ENCODE measurements around the gene TMEM256.

TMEM256 gene

GRCh38 chr17:7409716-7410115, 5.8 kb upstream of the TMEM256 start:
- FAIRE-seq = no peak
- no peak for DNase-seq (ENCODE audit: insufficient read length, low spot score)

- no peak for FAIRE-seq
- no peak for DNase-seq (ENCODE audit: insufficient read length, low spot score)
These were observed 5.0 kb upstream of the TMEM256 start for GRCh38 chr17:7408863-7409262.

DNA sequence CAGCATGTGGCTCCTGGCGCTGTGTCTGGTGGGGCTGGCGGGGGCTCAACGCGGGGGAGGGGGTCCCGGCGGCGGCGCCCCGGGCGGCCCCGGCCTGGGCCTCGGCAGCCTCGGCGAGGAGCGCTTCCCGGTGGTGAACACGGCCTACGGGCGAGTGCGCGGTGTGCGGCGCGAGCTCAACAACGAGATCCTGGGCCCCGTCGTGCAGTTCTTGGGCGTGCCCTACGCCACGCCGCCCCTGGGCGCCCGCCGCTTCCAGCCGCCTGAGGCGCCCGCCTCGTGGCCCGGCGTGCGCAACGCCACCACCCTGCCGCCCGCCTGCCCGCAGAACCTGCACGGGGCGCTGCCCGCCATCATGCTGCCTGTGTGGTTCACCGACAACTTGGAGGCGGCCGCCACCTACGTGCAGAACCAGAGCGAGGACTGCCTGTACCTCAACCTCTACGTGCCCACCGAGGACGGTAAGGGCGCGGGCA, 4.4 kb upstream of the TMEM256 start:
- FAIRE-seq = no peak
- DNase-seq (ENCODE audit: insufficient read length, low spot score) = no peak

DNA sequence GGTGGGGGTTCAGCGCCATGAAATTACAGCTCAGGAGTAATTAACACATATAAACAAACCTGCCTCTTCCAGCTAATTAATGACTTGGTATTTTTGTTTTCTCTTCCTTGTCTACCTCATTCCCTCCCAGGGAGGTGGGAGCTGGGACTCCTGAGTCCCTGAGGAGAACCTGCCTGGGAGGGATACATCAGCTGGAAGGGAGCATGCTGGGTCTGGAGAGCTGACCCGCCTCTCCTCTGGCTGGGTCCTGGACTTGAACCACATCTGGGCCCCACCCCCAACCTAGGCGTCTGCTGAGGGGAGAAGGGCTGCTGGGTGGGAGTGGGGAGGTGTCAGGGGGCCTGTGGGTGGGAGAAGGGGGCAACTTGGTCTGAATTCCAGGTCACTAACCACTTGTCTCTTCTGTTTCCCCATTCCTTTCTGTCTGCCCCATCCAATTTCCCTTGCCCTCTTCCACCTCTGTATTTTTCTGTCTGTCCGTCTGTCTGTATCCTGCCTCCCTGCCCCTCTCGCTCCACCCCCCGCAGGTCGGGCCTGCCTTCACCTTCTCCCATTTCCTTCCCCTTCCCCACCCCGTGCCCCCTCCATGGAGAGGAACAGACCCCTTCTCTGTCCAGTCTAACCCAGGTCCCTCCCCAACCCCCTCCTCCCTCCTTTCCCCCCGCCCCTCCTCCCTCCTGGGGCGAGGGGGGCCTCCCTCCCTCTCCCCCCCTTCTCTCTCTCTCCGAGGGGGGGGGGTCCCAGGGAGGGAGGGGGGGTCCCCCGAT, 3.8 kb upstream of the TMEM256 start, which contains the start of gene NLGN2:
NLGN2 (plus strand) TSS at position 361 of the 767 bp plus-strand sequence. CDS start 411 bp downstream, outside the sequence.
- no peak for DNase-seq (ENCODE audit: insufficient read length, low spot score)
- no peak for FAIRE-seq

DNA sequence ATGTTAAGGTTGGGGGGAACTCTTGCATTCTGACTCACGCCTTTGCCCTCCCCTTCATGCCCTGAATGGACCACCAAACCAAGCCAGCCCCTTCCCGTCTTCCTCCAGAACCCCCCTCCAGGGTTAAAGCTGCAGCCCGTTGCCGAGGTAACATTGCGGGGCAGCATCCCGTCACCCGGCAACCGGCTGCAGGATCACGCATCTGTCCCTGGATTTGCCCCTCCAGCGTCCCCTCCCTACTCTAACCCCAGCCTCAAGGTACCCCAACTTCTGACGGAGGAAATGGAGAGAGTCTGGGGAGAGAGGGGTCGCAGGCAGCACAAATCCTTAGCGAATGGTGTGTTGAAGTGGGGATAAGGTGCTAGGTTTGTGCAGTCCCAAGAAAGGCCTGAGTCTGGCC, 3.2 kb upstream of the TMEM256 start:
- DNase-seq (ENCODE audit: insufficient read length, low spot score) = no peak
- no peak for FAIRE-seq

- FAIRE-seq (no peak), DNase-seq (ENCODE audit: insufficient read length, low spot score) (no peak)
These were observed 2.4 kb upstream of the TMEM256 start for GRCh38 chr17:7406235-7406825.

GRCh38 chr17:7405350-7406234, 1.7 kb upstream of the TMEM256 start:
- DNase-seq (ENCODE audit: insufficient read length, low spot score) (no peak), FAIRE-seq (no peak)

DNA sequence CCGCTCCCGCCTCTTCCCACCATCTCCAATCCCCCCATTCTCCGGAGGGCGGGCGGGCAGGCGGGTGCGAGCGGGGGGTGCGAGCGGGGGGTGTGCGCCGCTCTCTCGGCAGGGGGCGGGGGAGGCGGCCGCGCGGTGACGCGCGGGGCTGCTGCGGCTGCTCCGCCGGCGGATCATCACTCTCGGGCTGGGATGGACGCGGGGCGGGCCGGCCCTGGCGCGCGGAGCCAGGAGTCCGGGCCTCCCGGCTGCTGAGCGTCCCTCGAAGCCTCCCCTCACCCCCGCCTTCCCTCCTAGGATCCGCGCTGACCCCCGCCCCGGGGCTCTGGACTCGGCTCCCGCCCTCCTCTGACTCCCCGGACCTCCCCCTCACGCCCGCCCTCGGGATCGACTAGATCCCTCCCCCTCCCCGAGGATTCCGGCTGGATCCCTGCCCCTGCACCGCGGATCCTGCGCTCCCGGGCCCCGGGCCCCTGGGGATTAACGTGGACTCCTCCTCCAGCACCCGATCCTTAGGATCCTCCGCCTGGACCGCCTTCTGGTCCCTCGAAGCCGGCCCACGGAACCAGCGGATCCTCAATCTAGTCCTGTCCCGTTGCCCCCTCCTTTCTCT, 946 bp upstream of the TMEM256 start:
- FAIRE-seq (no peak), DNase-seq (ENCODE audit: insufficient read length, low spot score) (peak; percentile 81)

- no peak for FAIRE-seq
- DNase-seq (ENCODE audit: insufficient read length, low spot score) = peak; percentile 85
These were observed 245 bp downstream of the TMEM256 start for GRCh38 chr17:7403727-7403976.

DNA sequence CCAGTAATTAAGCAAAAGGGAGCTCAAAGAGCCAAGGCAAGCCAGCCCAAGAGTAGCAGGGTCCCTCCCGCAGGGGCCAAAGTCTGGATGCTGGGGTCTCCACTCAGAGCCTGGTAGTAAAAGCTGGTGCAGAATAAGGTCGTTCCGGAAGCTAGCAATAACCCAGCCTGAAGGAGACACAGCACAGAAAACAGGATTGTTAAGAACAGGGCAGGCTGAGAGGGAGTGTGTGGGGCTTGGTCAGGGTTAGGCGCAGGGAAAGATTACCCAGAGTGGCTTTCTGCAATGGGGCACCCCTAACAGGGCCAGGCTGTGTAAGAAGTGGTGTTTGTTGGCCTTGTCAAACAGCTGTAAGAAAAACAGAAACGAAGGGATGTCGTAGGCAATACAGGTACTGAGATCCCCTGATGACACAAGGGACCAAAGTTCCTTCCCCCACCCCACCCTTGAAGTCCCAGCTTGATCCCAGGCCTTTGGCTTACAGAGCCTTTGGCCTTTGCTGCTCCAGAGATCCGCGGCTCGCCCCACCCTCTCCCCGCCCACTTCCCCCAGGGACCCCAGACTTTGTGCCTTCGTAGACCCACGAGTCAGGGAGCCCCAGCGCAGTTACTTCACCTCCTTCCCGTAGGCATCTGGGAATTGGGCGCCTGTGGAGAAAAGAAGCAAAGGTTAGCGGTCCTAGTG, 712 bp downstream of the TMEM256 start:
- FAIRE-seq (peak; percentile 9), DNase-seq (ENCODE audit: insufficient read length, low spot score) (no peak)

- no peak for FAIRE-seq
- DNase-seq (ENCODE audit: insufficient read length, low spot score) = no peak
These were observed 5.3 kb downstream of the TMEM256 start for GRCh38 chr17:7398612-7399011.

DNA sequence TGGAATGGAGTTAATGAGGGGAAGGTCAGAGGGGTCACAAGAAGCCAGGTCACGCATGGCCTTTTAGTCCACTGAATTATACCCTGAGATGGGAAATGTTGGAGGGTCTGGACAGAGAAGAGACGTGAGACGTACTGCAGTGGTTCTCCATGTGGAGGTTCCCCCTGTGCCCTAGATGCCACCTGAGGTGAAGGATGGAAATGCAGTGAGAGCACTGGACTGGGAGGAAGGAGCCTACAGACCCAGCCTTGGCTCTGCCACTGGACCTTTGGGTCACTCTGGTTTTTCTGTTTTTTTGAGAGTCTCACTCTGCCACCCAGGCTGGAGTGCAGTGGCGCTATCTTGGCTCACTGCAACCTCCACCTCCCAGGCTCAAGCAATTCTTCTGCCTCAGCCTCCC, 7.8 kb downstream of the TMEM256 start:
- DNase-seq (ENCODE audit: insufficient read length, low spot score) (no peak), FAIRE-seq (no peak)

DNA sequence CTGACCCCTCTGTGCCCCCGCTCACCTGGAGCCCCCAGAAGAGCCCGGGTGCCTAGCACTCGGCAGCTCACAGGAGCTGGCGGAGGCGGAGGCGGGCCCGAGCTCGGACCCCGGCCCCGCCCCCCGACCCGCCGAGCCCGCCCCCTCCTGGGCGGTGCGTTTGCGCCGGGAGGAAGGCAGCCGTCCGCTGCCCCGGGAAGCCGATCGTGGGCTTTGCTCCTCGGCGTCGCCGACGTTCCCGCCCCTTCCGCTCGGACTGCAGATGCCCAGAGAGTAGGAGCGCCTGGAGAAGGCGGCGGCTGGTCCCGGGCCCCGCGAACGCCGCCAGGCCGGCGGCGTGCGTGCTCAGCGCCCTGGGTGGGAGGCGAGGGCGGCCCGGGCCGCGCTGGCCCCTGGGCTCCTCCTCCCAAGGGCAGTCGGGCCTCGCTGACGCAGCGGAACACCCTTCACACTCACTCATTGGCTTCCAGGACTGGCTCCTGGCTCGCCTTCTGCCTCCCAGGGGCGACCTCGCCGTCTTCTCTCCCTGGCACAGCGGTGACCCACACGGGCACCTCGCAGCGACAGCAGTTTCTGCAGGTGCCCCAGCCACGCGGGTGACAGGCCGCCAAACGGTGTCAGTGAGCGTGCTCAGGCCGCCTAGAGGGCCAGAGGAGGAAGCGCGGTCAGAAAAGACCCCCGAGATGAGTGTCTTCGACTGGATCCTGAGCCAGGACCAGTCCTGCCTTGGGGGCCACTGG, 9.3 kb downstream of the TMEM256 start, which contains the start of gene PLSCR3:
PLSCR3 (minus strand) TSS at position 74 of the 740 bp plus-strand sequence. CDS start 415 bp downstream, outside the sequence.
- peak; percentile 93 for DNase-seq (ENCODE audit: insufficient read length, low spot score)
- peak; percentile 95 for FAIRE-seq

- DNase-seq (ENCODE audit: insufficient read length, low spot score) (peak; percentile 41), FAIRE-seq (peak; percentile 73)
These were observed 10.1 kb downstream of the TMEM256 start for GRCh38 chr17:7393613-7394451.

DNA sequence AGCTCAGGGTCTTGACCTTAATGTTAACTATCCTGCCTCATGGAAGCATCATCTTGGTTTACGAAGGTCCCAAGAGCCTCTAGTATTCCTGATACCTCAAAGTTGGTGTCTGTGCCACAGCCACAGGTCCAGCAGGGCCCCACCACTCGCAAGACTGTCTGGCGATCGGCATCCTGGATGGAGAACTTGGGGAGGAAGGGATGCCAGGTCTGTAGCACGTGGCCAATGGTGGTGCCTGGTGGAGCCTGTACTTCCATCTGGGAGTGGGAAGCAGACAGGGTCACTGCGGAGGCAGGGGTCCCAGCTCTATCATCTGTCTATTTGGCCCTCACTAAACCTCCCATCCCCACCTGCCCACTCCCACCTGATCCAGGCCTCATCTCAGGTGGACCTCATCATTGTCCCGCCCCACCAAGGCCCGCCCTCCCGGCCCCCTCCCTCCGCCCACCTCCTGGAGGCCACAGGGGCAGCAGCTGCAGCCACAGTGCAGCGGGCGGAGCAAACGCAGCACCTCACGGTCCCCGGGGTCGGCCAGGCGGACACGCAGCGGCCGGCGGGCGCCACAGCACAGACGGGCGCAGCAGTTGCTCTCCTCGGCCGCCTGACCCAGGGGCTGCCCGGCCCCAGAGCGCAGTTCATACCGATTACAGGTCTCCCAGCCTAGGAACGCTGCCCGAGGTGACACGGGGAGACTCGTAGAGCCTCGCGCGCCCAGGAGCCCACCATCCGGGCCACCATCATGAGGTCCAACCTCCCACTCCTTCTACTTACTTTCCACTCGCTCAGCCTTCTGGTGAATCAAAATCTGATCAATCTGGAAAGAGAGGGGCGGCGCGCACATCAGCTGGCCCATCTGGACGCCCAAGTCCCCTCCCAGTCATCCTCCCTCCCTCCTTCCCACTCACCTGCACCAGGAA, 10.9 kb downstream of the TMEM256 start:
- no peak for FAIRE-seq
- DNase-seq (ENCODE audit: insufficient read length, low spot score) = no peak

DNA sequence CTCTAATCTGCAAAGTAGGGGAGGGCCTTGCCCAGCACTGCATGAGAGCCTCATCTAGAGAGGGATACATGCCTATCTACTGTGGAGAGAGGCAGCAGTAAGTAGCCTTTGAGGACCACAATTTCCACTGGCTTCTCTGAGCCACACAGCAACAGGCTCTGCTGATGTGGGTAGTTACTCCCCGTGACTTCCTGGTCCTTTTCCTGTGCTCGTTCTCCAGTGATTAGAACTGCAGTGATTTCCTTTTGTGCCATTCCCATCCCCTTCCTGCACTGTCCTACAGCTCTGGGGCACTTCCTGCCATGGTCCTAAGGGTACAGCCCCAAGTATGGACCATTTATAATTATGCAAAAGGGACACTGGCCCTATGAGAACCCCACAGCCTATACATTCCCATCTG, 12.6 kb downstream of the TMEM256 start:
- DNase-seq (ENCODE audit: insufficient read length, low spot score) (no peak), FAIRE-seq (no peak)

Measured in HTR-8/SVneo (cell line).